Measurements from ENCODE around the gene CCL27. TPM values are rescaled to one million over a fixed set of nuclear protein-coding genes. Genes with fewer than 3 reads are reported as not detected.

Gene CCL27
- total and polyA plus RNA-seq, 2 of the 8 experiments (the other 6 are each of a cell fraction or from before 2014, with no cell fraction given), result 0.42 TPM; not detected in 1

DNA sequence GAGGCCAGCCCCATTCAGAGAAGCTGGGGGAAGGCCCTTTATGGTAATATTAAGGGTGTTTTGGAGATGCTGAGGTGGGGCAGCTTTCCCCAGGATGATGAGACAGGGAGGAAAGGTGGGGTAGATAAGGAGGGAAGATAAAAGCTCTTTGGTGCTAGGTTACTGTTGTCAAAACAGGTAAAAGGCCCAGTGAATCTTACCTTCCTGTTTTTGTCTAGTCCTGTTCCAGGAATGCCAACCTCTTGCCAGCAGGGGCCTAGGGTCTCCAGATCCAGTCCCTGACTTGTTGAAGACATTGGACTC lies 797 bp upstream of the CCL27 start (continued):
- TF ChIP-seq USF2 (IDR thresholded peaks at IDR 0.05; ENCODE audit: low read length) (no peak), SP2 (IDR thresholded peaks at IDR 0.05; ENCODE audit: low read length) (no peak), TCF12 (IDR thresholded peaks at IDR 0.05; ENCODE audit: low read depth, low read length) (no peak), TBP (IDR thresholded peaks at IDR 0.05; ENCODE audit: low read depth, low read length) (no peak)

Data from H1 (cell line).